ENCODE measurements around the gene RCE1. TPM values are rescaled to one million over a fixed set of nuclear protein-coding genes. Genes with fewer than 3 reads are reported as not detected.
A peak's percentile ranks its signal among the peaks of the same experiment; 100 is the strongest.

RCE1 gene
- total RNA-seq, 1 experiment from 2014 or later, result 17.8 TPM

GRCh38 chr11:66853242-66854229 is 10.3 kb downstream of the RCE1 start:
- no peak for DNase-seq (ENCODE audit: low read depth, low spot score)
- in situ Hi-C loops (cut with HindIII; ENCODE audit: low pct_unique_long_range_greater_than_20kb, low sequenced_read_pairs), result no loop called here

- in situ Hi-C loops (cut with HindIII; ENCODE audit: low pct_unique_long_range_greater_than_20kb, low sequenced_read_pairs), result no loop called here
Measured at GRCh38 chr11:66854231-66854661, 11.0 kb downstream of the RCE1 start.

GRCh38 chr11:66854729-66855211 is 11.5 kb downstream of the RCE1 start:
- DNase-seq (ENCODE audit: low read depth, low spot score), result no peak
- in situ Hi-C loops (cut with HindIII; ENCODE audit: low pct_unique_long_range_greater_than_20kb, low sequenced_read_pairs), result no loop called here

More at GRCh38 chr11:66854231-66854661, 11.0 kb downstream of the RCE1 start:
- no peak for DNase-seq (ENCODE audit: low read depth, low spot score)

GRCh38 chr11:66855574-66856495 is 12.6 kb downstream of the RCE1 start:
- in situ Hi-C loops (cut with HindIII; ENCODE audit: low pct_unique_long_range_greater_than_20kb, low sequenced_read_pairs), result no loop called here
- DNase-seq (ENCODE audit: low read depth, low spot score), result peak; percentile 52

- DNase-seq (ENCODE audit: low read depth, low spot score), result no peak
- in situ Hi-C loops (cut with HindIII; ENCODE audit: low pct_unique_long_range_greater_than_20kb, low sequenced_read_pairs), result no loop called here
Measured at GRCh38 chr11:66856496-66857233, 13.4 kb downstream of the RCE1 start, which contains the start of gene LRFN4. TSS of gene LRFN4 (plus strand) at chr11:66857064. CDS start at chr11:66857745, 681 bp downstream.

GRCh38 chr11:66857234-66857926 is 14.1 kb downstream of the RCE1 start:
- in situ Hi-C loops (cut with HindIII; ENCODE audit: low pct_unique_long_range_greater_than_20kb, low sequenced_read_pairs), result no loop called here
- DNase-seq (ENCODE audit: low read depth, low spot score), result no peak

GRCh38 chr11:66857927-66858185 is 14.6 kb downstream of the RCE1 start:
- in situ Hi-C loops (cut with HindIII; ENCODE audit: low pct_unique_long_range_greater_than_20kb, low sequenced_read_pairs), result no loop called here
- no peak for DNase-seq (ENCODE audit: low read depth, low spot score)

GRCh38 chr11:66858186-66858938 is 15.1 kb downstream of the RCE1 start:
- in situ Hi-C loops (cut with HindIII; ENCODE audit: low pct_unique_long_range_greater_than_20kb, low sequenced_read_pairs), result no loop called here
- no peak for DNase-seq (ENCODE audit: low read depth, low spot score)

- in situ Hi-C loops (cut with HindIII; ENCODE audit: low pct_unique_long_range_greater_than_20kb, low sequenced_read_pairs), result no loop called here
Measured at GRCh38 chr11:66858939-66859685, 15.9 kb downstream of the RCE1 start.

GRCh38 chr11:66859686-66860448 is 16.6 kb downstream of the RCE1 start:
- no peak for DNase-seq (ENCODE audit: low read depth, low spot score)
- in situ Hi-C loops (cut with HindIII; ENCODE audit: low pct_unique_long_range_greater_than_20kb, low sequenced_read_pairs), result no loop called here

More at GRCh38 chr11:66858939-66859685, 15.9 kb downstream of the RCE1 start:
- DNase-seq (ENCODE audit: low read depth, low spot score), result no peak

- no peak for DNase-seq (ENCODE audit: low read depth, low spot score)
- in situ Hi-C loops (cut with HindIII; ENCODE audit: low pct_unique_long_range_greater_than_20kb, low sequenced_read_pairs), result no loop called here
Measured at GRCh38 chr11:66860449-66860831, 17.2 kb downstream of the RCE1 start.

- in situ Hi-C loops (cut with HindIII; ENCODE audit: low pct_unique_long_range_greater_than_20kb, low sequenced_read_pairs), result no loop called here
- no peak for DNase-seq (ENCODE audit: low read depth, low spot score)
Measured at GRCh38 chr11:66861038-66861773, 18.0 kb downstream of the RCE1 start.

GRCh38 chr11:66861774-66862558 is 18.7 kb downstream of the RCE1 start:
- no peak for DNase-seq (ENCODE audit: low read depth, low spot score)
- in situ Hi-C loops (cut with HindIII; ENCODE audit: low pct_unique_long_range_greater_than_20kb, low sequenced_read_pairs), result no loop called here

GRCh38 chr11:66862559-66863037 is 19.4 kb downstream of the RCE1 start:
- DNase-seq (ENCODE audit: low read depth, low spot score), result no peak
- in situ Hi-C loops (cut with HindIII; ENCODE audit: low pct_unique_long_range_greater_than_20kb, low sequenced_read_pairs), result no loop called here
